H9 (cell line): Measurements from ENCODE around the gene RARS2. TPM values are rescaled to one million over a fixed set of nuclear protein-coding genes. Genes with fewer than 3 reads are reported as not detected.

ENCODE experiments used
- DNase-seq: peaks from one replicate; pipeline ENCODE4 v3.0.0-alpha.2; 2017
- H2AFZ ChIP-seq: one replicate; pipeline ENCODE4 v1.6.1; 2013; ENCODE audit warnings: mild to moderate bottlenecking, low read length, control low read depth, moderate library complexity
- H2AK5ac ChIP-seq: 2 replicates; pipeline ENCODE4 v1.6.1; 2013; ENCODE audit warnings: low read length, control low read depth, mixed read lengths; ENCODE audit not compliant: insufficient read length
- H2BK120ac ChIP-seq: one replicate; pipeline ENCODE4 v1.6.1; 2013; ENCODE audit warnings: low read depth, mild to moderate bottlenecking, low read length, control low read depth, inconsistent platforms; ENCODE audit not compliant: poor library complexity, severe bottlenecking
- H2BK12ac ChIP-seq: 2 replicates; pipeline ENCODE4 v1.6.1; 2013; ENCODE audit warnings: low read length, control low read depth, mixed read lengths, low read depth; ENCODE audit not compliant: insufficient read length
- H2BK15ac ChIP-seq: 2 replicates; pipeline ENCODE4 v1.6.1; 2013; ENCODE audit warnings: low read depth, low read length, control low read depth
- H2BK20ac ChIP-seq: one replicate; pipeline ENCODE4 v1.6.1; 2013; ENCODE audit warnings: low read depth, mild to moderate bottlenecking, low read length, control low read depth, inconsistent platforms; ENCODE audit not compliant: poor library complexity, severe bottlenecking
- H2BK5ac ChIP-seq: 2 replicates; pipeline ENCODE4 v1.6.1; 2013; ENCODE audit warnings: low read length, control low read depth, mixed read lengths; ENCODE audit not compliant: insufficient read length
- H3K14ac ChIP-seq: 2 replicates; pipeline ENCODE4 v1.6.1; 2013; ENCODE audit warnings: low read length, control low read depth; ENCODE audit not compliant: insufficient read depth
- H3K18ac ChIP-seq: 2 replicates; pipeline ENCODE4 v1.6.1; 2013; ENCODE audit warnings: low read depth, mild to moderate bottlenecking, mixed read lengths, low read length, control low read depth; ENCODE audit not compliant: insufficient read length
- H3K23ac ChIP-seq: 2 replicates; pipeline ENCODE4 v1.6.1; 2013; ENCODE audit warnings: low read length, control low read depth, mixed read lengths, low read depth; ENCODE audit not compliant: insufficient read length
- H3K23me2 ChIP-seq: 2 replicates; pipeline ENCODE4 v1.6.1; 2013; ENCODE audit warnings: low read depth, mild to moderate bottlenecking, mixed read lengths, low read length, control low read depth; ENCODE audit not compliant: insufficient read length, poor library complexity, severe bottlenecking
- H3K27ac ChIP-seq: 2 replicates; pipeline ENCODE4 v1.5.1; 2013; ENCODE audit warnings: low read length, control low read depth, mixed read lengths, low read depth; ENCODE audit not compliant: insufficient read length
- H3K27me3 ChIP-seq: 2 replicates; pipeline ENCODE4 v1.6.1; 2013; ENCODE audit warnings: low read length, control low read depth, inconsistent platforms; ENCODE audit not compliant: insufficient read depth
- H3K4ac ChIP-seq: 2 replicates; pipeline ENCODE4 v1.6.1; 2013; ENCODE audit warnings: low read depth, mild to moderate bottlenecking, control low read depth, inconsistent platforms, low read length, moderate library complexity
- H3K4me1 ChIP-seq: 2 replicates; pipeline ENCODE4 v1.6.1; 2013; ENCODE audit warnings: low read length, control low read depth, inconsistent platforms; ENCODE audit not compliant: insufficient read depth
- H3K4me2 ChIP-seq: 2 replicates; pipeline ENCODE4 v1.6.1; 2013; ENCODE audit warnings: low read length, control low read depth, mixed read lengths; ENCODE audit not compliant: insufficient read length, insufficient read depth
- H3K56ac ChIP-seq: 2 replicates; pipeline ENCODE4 v1.6.1; 2013; ENCODE audit warnings: low read depth, mild to moderate bottlenecking, mixed read lengths, low read length, control low read depth; ENCODE audit not compliant: insufficient read length
- H3K79me1 ChIP-seq: 2 replicates; pipeline ENCODE4 v1.6.1; 2013; ENCODE audit warnings: low read depth, mild to moderate bottlenecking, moderate library complexity, low read length, control low read depth, inconsistent platforms; ENCODE audit not compliant: insufficient read depth, poor library complexity, severe bottlenecking
- H3K79me2 ChIP-seq: 2 replicates; pipeline ENCODE4 v1.6.1; 2013; ENCODE audit warnings: low read length, control low read depth, inconsistent platforms; ENCODE audit not compliant: insufficient read depth
- H3K9ac ChIP-seq: 2 replicates; pipeline ENCODE4 v1.6.1; 2013; ENCODE audit warnings: low read length, control low read depth, mixed read lengths; ENCODE audit not compliant: insufficient read length; ENCODE audit errors: extremely low read depth
- H3K9me3 ChIP-seq: one replicate; pipeline ENCODE4 v1.6.1; 2013; ENCODE audit warnings: low read depth, low read length, inconsistent platforms; ENCODE audit not compliant: control insufficient read depth
- H3T11ph ChIP-seq: one replicate; pipeline ENCODE4 v1.6.1; 2013; ENCODE audit warnings: mild to moderate bottlenecking, low read length, control low read depth, inconsistent platforms
- H4K20me1 ChIP-seq: one replicate; pipeline ENCODE4 v1.6.1; 2013; ENCODE audit not compliant: control insufficient read depth, insufficient read length, insufficient read depth
- H4K5ac ChIP-seq: 2 replicates; pipeline ENCODE4 v1.6.1; 2013; ENCODE audit warnings: low read depth, mild to moderate bottlenecking, mixed read lengths, low read length, control low read depth; ENCODE audit not compliant: insufficient read length
- H4K8ac ChIP-seq: replicated peaks from 2 replicates; pipeline ENCODE4 v1.6.1; 2013; ENCODE audit warnings: low read length, control low read depth, mixed read lengths, low read depth; ENCODE audit not compliant: insufficient read length
- H4K91ac ChIP-seq: 2 replicates; pipeline ENCODE4 v1.6.1; 2013; ENCODE audit warnings: low read depth, mild to moderate bottlenecking, moderate library complexity, mixed read lengths, low read length, control low read depth; ENCODE audit not compliant: insufficient read length
- H3K27ac Mint-ChIP-seq, 3 experiments: 2 replicates in 2 of 3; 3 replicates in 1 of 3; pipeline ENCODE4 v1.8.0; 2020 to 2021; ENCODE audit warnings: mixed read lengths in 3 of 3, mild to moderate bottlenecking in 1 of 3, moderate library complexity in 1 of 3
- H3K27me3 Mint-ChIP-seq: 2 replicates; pipeline ENCODE4 v1.8.0; 2021; ENCODE audit warnings: low read depth, mild to moderate bottlenecking, moderate library complexity, mixed read lengths
- H3K36me3 Mint-ChIP-seq, 3 experiments: 2 replicates in 2 of 3; 3 replicates in 1 of 3; pipeline ENCODE4 v1.8.0; 2020 to 2021; ENCODE audit warnings: low read depth in 3 of 3, mixed read lengths in 3 of 3; ENCODE audit not compliant: insufficient read depth in 1 of 3
- H3K4me1 Mint-ChIP-seq, 2 experiments: 2 replicates each; pipeline ENCODE4 v1.8.0; 2020; ENCODE audit warnings: mixed read lengths in 2 of 2
- H3K4me3 Mint-ChIP-seq, 2 experiments: 2 replicates in 1 of 2; 3 replicates in 1 of 2; pipeline ENCODE4 v1.8.0; 2020 to 2021; ENCODE audit warnings: mild to moderate bottlenecking in 2 of 2, mixed read lengths in 2 of 2, moderate library complexity in 1 of 2
- H3K9me3 Mint-ChIP-seq, 2 experiments: 2 replicates in 1 of 2; 3 replicates in 1 of 2; pipeline ENCODE4 v1.8.0; 2020; ENCODE audit warnings: mild to moderate bottlenecking in 2 of 2, mixed read lengths in 2 of 2, moderate library complexity in 1 of 2
- WGBS: extraction: QIAGEN DNeasy Blood & Tissue Kit; methylation state at CpG from one replicate; pipeline ENCODE4 v1.1.7; 2013; ENCODE audit warnings: missing lambda C conversion rate, low lambda C conversion rate, mixed read lengths; ENCODE audit not compliant: insufficient read length; ENCODE audit errors: extremely low coverage; 5-methylcytosine and 5-hydroxymethylcytosine counted together
- total RNA-seq: library from RNA; stranded (reverse); gene quantifications from 2 replicates; pipeline ENCODE4 v1.2.1, GENCODE V29; 2021
- TF ChIP-seq, protein P1 (sequence below): fragments of 200-600 bp; sonication (generic); conservative IDR thresholded peaks from 3 replicates; pipeline ENCODE4 v1.8.0; 2021; ENCODE audit warnings: antibody characterized with exemption, mild to moderate bottlenecking

RARS2 gene
- total RNA-seq, 1 experiment from 2014 or later: 45.1 TPM

DNA sequence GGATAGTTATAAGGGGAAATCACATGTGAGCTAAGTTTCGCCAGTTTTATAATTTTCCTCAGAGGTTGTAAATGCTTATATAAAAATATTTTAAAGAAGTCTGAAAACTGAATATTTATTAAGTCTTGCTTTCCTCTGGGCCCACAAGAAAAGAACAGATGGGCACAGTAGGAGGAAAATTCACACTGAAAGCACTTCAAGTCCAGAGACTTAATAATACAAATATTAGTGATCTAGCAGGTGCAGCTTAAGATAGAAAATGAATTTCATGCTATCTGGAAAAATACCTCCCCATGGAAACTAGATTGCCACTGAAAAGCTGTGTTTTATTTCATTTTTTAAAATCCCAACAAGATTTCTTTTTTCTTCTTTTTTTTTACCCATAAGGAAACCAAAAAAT is 47.3 kb upstream of the RARS2 start:
- H3K4ac ChIP-seq: no peak overlapping the region
- H3K14ac ChIP-seq: no peak overlapping the region
- no peak overlapping the region for H3K9ac ChIP-seq
- Mint-ChIP-seq H3K27ac (no peak overlapping the region), H3K36me3 (peaks cover 11 to 48% (median 45%) of the 10 kb centered on the region in 3 experiments), H3K27me3 (no peaks in the 10 kb centered on the region), H3K4me1 (peaks cover 7 to 19% of the 10 kb centered on the region in 2 experiments), H3K9me3 (no peaks in the 10 kb centered on the region), H3K4me3 (no peak overlapping the region)
- H4K20me1 ChIP-seq: no peaks in the 10 kb centered on the region
- H3K79me2 ChIP-seq: no peaks in the 10 kb centered on the region
- no peak overlapping the region for H4K91ac ChIP-seq
- H2AFZ ChIP-seq: no peak overlapping the region
- DNase-seq: no peak
- H3K18ac ChIP-seq: no peak overlapping the region
- no peak overlapping the region for H3K23ac ChIP-seq
- no peak overlapping the region for H2BK120ac ChIP-seq
- no peaks in the 10 kb centered on the region for H3K79me1 ChIP-seq
- H3T11ph ChIP-seq: no peak overlapping the region
- no peak overlapping the region for H2AK5ac ChIP-seq
- no peak overlapping the region for H4K8ac ChIP-seq
- no peak overlapping the region for H2BK12ac ChIP-seq
- no peak overlapping the region for H2BK15ac ChIP-seq
- no peak overlapping the region for H4K5ac ChIP-seq
- no peaks in the 10 kb centered on the region; the same call in 1 of the 2 replicates for H3K27me3 ChIP-seq
- H3K4me1 ChIP-seq: no peaks in the 10 kb centered on the region
- no peak overlapping the region for H3K27ac ChIP-seq
- no peak overlapping the region for H2BK20ac ChIP-seq
- no peak overlapping the region for H3K56ac ChIP-seq
- H2BK5ac ChIP-seq: no peak overlapping the region
- WGBS: no CpG with 5 or more reads among the region's 1 CpG
- H3K23me2 ChIP-seq: no peaks in the 10 kb centered on the region
- no peak overlapping the region for H3K4me2 ChIP-seq
- H3K9me3 ChIP-seq: no peaks in the 10 kb centered on the region
- TF ChIP-seq, protein P1, sequence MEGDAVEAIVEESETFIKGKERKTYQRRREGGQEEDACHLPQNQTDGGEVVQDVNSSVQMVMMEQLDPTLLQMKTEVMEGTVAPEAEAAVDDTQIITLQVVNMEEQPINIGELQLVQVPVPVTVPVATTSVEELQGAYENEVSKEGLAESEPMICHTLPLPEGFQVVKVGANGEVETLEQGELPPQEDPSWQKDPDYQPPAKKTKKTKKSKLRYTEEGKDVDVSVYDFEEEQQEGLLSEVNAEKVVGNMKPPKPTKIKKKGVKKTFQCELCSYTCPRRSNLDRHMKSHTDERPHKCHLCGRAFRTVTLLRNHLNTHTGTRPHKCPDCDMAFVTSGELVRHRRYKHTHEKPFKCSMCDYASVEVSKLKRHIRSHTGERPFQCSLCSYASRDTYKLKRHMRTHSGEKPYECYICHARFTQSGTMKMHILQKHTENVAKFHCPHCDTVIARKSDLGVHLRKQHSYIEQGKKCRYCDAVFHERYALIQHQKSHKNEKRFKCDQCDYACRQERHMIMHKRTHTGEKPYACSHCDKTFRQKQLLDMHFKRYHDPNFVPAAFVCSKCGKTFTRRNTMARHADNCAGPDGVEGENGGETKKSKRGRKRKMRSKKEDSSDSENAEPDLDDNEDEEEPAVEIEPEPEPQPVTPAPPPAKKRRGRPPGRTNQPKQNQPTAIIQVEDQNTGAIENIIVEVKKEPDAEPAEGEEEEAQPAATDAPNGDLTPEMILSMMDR: no peak
